NCI-H82 treated with DMSO at 0.1 percent for 48 hours (cell line): ENCODE data around the gene CNKSR3.
"Not testable (repeated sequence)": the region's sequence is repeated elsewhere in the genome, so short reads cannot be mapped to it uniquely, and the experiment has no call there.

ENCODE experiments used
- DNase-seq: peaks from one replicate; lab custom pipeline; 2025; ENCODE audit not compliant: unreplicated experiment; lab: John Stamatoyannopoulos, UW

CNKSR3 gene

DNA sequence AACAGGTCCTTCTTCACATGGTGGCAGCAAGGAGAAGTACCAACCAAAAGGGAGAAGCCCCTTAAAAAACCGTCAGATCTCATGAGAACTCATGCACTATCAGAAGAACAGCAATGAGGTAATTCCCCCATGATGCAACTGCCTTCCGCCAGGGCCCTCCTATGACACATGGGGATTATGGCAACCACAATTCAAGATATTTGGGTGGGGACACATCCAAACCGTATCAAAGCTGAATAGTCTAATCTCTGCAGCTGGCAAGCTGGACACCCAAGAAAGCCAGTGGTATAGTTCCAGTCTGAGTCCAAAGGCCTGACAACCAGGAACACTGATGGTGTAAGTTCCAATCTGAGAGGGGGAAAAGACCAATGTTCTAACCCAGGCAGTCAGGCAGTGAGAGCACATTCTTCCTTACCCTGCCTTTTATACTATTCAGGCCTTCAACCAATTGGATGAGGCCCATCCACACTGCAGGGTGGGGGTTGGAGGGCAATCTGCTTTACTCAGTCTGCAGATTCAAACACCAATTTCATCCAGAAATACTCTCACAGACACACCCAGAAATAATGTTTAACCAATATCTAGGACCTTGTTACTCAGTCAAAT, 17.9 kb upstream of the CNKSR3 start:
- DNase-seq, result no peak

DNA sequence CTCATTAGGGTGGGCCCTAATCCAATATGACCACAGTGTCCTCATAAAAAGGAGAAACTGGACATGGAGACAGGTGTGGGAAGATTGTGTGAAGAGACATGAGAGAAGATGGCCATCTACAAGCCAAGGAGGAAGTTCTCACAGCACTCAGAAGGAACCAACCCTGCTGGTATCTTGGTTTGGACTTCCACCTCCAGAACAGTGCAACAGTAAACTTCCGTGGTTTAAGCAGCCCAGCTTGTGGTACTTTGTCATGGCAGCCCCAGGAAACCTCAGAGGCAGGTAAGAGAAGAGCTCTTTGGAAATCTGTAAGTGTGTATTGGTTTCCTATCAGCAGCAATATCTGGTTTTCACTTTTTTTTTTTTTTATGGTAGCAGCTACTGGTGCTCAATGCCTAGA, 16.5 kb upstream of the CNKSR3 start:
- DNase-seq, result no peak

DNA sequence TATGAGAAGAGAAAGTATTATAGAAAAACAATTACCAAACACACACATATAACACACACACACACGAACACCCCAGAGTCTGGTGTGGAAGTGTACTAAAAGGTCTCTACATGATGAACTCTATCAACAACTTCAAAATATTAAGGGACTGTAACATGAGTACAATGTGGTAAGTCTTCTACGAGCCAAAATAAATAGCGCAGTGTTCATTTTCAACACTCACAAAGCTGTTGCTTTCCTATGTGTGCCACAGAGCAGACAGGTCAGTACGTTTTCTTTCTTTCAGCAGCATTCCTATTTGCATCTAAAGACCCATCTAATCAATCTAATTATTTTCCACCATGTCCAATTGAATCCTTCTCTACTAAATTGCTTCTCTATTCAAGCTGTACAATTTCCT, 12.1 kb upstream of the CNKSR3 start:
- no peak for DNase-seq

DNA sequence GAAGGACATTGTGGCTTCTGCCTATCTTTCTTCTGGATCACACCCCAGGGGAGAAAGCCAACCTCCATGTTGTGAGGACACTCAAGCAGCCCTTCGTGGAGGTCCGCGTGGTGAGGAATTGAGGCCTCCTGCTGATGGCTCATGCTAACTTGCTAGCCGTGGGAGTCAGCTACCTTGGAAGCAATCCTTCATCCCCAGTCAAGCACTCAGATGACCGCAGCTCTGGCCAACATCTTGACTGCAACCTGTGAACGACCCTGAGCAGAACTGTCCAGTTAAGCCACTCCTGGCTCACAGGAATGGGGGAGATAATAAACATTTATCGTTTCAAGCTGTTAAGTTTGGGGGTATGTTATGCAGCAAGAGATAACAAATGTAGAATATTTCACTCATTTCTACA, 10.9 kb upstream of the CNKSR3 start:
- no peak for DNase-seq

DNA sequence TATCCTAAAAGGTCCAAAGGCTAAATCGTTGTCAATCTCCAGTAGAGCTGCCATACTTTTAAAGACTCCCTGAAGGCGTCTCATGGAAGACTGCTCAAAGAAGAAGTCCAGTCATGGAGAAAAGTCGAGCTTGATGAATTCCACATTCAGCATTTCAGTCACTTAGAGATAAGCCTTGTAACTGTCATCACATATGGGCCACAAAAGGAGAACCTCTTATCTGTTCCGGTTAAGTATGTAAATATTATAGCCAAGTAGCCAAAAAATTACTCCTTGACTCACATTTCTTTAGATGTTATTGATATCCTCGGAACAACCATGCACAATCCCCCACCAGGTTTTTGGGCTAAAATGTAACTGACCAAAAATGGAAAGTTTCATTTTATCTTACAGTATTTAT, 9.8 kb upstream of the CNKSR3 start:
- no peak for DNase-seq

DNA sequence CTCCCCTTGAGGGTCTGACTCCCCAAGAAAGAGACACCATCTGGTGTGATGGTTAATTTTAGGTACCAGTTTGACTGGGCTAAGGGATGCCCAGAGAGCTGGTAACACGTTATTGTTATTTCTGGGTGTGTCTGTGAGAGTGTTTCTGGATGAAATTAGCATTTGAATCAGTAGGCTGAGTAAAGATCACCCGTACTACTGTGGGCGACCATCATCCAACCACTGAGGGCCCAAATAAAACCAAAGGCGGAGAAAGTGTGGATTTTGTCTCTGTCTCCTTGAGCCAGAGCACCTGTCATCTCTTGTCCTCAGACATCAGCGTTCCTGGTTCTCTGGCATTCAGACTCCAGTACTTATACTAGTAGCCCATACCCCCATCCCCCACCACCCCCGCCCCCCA, 7.9 kb upstream of the CNKSR3 start:
- no peak for DNase-seq

DNA sequence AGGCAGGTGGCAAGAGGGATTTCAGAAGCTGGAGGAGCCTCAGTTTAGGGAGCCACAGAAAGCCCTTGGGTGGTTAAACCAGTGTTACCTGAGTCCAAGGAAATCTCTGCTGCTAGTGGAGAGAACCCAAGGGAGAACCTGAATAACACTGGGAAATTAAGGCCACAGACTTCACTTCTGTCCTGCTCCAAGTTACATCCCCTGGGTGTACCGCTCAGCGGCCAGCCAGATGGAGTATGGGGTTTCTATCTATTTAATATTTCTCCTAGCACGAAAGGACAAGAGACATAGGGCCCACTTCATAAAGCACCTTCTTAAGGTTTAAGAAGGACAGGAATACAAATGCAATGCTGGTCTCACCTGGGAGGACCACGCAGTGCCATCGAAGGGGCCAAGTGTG, 5.8 kb upstream of the CNKSR3 start:
- no peak for DNase-seq

DNA sequence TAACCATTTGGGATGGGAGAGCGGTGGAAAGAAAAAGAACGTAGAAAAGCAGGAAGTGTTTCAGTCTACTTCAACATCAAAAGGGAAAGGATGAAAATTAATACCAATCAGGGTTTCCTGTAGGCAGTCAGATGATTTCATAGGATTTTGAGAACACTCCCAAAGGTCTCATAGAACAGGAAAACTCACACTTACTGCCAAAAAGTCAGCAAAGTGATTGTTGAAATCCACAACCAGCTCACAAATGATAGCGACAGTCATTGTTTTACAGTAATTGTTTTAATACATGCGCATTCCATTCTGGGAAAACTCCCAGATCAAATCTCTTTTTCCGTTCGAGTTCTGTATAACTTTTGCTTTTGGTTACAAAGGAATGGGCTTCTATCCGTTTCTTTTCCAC, 5.3 kb upstream of the CNKSR3 start:
- DNase-seq, result no peak

DNA sequence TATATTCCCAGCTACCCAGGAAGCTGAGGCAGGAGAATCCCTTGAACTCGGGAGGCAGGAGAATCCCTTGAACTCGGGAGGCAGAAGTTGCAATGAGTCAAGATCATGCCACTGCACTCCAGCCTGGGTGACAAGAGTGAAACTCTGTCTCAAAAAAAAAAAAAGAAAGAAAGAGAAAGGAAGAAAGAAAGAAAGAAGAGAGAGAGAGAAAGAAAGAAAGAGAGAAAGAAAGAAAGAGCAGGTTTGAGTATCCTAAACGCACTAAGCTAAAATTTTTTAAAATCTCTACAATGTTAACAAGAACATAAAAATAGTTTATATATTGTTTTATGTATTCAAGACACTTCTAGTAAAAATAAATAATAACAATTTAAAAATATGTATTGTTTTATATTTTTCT, 4.6 kb upstream of the CNKSR3 start:
- not testable (repeated sequence) for DNase-seq

DNA sequence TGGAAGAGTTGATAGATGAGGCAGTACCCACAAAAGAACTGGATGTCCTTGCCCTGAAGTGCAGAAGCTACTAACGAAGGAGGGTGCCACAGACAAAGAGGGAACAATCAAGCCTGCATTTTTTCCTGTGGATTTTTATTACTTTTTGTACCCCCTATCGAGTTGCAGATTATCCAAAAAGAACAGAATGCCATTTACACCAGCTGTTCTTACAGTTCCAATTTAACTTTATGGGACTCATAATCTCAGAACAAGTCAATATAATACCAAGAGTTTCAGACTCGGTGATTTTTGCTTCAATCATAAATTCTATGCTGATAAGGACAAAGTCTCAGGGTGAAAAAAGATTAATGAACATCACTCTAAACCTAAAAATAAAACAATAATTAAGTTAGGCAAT, 4.0 kb upstream of the CNKSR3 start:
- DNase-seq, result no peak

DNA sequence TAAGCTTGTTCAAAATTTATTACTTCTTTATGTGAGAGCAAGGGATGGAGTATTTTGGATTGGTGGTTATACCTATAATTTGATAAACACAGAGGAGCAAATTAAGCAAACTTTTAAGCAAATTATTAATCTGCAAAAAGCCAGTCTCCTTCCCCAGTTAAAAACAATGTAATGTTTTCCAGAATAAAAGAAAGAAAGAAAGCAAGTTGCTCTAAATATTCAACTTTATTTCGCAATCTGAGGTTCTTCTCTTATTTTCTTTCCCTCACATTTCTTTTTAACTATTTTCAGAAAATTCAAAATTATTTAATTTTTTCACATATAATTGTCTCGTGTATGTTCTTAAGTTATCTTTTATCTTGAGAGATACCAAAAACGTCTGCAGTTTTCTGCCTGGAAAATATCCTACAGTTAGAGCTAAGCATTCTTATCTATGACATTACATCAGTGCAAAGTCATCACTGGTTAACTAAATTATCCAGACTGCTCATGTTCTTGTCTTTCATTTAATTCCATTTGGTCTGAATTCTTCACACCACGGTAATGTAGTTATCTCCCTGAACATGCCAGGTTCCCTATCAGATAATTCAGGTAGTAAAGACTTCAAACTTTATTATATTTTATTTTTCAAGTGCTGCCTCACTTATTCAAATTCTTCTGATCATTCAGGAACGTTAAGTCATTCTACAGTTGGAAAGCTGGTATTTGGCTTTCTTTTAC, 3.3 kb upstream of the CNKSR3 start:
- no peak for DNase-seq

DNA sequence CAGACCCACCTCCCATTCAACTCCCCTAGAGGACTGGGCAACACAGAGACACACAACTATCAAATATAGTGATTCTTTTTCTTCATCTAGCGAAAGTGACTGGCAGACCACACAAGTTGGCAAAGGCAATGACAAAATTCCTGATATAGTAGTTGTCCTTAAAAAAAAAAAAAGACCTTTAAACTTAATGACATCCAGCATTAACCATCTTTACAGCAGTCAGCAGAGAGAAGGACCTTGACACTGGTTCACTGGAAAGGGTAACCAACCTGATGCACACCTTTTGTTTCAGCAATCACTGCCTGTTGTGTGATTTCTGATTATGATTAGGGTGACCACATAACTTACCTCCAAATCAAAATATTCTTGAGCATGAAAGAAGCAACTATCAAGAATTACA, 1.7 kb upstream of the CNKSR3 start:
- no peak for DNase-seq

DNA sequence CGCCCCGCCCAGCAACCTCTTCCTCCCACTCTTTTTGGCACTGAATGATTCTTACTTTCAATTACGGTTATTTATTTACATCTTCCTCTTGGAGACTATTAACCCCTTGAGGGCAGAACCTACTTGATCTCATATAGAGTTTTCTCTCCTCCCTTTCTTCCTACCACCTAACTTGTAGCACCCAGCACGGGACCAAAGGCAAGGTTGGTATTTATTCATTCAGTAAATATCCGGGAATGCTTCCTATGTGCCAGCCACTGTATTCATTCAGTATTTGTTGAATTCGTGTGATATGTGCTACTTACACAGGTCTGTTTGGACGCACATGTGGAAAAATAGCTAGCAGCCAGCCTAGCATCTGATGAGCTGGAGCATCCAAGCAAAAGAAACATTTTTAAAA, 1.3 kb upstream of the CNKSR3 start:
- DNase-seq, result no peak

DNA sequence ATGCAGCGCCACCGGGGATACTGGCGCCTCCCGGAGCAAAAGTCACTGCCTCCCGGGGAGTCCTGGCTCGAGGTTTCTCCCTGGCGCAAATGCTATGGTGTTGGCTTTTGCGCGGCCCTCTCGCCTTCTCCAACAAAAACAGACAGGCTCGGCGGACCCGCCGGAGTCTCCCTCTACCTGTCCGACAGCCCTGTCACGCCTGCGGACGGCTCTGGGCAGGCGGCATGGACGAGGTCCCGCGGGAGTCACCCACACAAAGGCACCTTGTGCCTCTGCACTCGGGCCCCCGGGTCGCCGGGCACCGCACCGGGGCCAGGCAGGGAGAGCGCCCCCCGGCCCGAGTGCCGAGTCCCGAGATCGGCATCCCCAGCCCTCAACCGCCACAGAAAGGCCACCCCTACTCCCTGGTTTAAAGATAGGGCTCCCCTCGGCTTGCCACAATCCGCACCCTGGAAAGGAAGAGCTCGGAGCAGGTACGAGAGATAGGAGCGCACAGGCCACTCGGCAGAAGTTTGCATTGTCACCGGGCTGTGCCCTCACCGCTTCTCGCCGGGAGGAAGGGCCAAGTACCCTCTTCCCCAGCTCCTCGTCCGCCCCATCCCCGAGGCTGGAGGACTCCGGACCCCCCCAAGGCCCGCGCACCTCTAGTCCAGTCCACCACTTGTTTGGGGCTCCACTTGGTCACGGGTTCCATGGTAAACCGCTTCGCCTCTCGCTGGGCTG, 903 bp downstream of the CNKSR3 start:
- DNase-seq, result no peak

DNA sequence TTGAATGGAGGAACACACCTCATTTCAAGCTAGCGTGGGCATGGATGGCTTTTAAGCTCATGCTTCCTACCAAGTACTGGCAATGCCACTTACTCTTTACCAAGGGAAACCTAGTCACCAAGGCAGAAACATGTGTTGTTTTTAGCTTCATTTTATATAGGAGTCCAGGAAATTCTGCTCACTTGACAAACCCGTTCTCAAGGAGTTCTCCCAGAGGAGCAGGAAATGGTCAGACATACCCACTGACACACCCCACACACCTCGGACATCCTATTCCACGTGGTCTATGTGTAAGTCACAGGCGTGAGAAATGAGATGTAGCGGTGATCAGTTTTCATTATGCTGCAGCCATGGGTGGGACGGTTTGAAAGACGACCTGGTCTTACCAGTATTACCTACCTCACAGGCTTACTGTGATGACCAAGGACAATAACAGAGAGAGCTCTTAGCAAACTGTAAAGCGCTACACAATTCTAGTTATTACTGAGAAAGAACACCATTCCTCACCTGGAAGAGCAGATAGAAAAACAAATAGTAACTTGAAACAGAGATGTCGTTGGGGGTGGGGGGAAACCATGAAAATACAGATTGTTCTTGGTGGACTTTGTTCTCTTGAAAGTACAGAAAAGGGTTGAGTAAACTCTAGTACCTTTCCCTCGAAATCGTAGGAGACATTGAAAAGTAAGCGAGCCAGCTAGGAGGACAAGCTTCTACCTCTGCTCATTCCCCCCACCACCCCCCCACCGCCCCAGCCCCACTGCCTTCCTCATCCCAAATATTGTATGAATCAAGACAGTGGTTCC, 1.7 kb downstream of the CNKSR3 start:
- no peak for DNase-seq

DNA sequence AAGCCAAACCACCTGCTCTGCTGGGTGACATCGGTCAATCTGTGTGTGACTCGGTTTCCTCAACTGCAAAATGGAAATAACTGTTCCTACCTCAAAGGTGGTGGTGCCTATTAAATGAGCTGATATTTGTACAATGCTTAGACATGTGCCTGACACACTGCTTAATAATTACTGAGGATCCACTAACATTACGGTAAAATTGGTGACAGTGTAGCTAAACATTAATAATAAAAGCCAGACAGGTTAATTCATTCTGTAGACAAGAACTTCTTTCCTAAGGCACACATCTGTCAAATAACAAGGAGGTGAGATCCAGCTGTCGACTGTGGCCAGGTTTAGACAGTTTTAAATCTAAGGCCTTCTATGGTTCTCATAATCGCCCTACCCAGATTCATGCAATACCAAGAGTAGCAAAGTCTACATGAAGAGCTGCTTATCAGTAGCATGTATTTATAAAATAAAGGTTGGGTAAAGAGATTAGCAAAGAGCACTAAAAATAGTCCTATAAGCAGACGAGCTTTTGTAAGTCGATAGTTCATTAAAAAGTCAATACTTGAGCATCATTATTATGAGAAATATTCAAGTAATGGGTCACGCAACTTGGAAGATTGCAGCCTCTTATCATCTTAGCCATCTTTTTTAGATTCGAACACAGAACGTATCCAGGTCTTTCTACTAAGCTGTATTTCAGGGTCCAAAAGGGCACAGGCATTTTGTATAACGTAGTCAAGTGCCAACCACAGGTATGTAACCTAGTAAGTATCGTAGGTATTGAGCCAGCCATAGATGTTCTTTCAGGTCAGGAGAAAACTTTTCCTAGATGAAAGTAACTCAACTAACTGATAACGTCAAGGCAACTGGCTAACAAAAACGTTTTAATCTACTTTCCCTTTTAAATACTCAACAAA, 3.2 kb downstream of the CNKSR3 start:
- no peak for DNase-seq

DNA sequence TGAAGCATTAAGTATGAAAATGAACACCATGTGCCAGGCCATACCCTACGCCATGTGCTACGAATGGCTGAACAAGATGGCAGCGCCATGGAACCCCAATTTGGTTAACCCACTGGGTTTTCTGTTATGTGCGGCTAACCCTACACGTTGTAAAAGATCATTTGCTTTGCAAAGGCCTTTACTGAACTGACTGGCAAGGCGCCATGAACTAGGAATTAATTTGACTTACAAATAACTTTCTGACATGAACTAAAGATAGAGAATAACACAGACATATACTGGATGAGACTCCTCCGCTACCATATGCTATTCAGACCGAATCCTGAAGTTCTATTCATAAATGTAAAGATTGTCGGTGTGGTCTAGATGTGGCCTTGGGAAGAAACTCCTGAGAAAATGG, 3.9 kb downstream of the CNKSR3 start:
- no peak for DNase-seq

DNA sequence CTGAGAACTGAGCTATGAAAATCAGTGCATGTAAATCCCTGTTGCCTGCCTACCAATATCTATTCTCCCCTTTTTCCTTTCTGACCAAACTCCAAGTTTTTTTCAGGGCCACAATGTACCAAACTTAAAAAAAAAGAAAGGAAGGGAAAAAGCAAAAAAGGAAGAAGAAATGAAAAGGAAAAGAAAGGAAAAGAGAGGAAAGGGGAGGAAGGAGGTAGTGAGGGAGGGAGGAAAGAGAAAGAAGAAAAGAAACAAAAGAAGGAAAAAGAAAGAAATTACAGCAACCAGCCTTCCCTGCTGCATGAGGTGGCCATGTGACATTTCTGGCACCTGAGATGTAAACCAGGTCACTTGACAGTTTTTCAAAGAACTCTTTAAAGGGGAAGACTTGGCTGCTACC, 4.4 kb downstream of the CNKSR3 start:
- no peak for DNase-seq

DNA sequence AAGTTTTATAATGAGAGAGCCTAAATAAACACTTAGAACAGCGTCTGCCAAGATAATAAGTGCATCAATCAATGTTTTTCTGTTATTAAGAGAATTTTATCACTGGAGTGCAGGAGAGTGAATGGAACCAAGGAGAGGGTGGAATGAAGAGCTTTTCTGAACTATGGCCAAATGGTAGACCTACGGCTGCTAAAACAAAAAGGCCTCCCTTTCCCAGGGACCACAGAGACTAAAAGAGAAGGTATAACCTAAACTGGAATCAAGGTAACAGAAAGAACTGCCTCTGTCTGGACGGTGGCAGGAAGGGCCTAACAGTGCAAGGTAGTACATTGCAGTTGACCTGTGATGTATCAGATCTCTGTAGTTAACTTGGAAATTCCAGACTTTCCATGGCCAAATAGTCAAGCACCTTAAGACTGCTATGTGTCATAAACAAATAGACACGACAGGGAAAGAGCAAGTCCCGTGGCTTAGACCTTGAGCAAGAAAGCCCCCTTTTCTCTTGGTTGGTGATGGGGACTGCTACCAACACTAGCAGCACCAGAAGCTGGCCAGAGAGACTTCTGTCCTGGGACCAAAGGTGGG, 5.5 kb downstream of the CNKSR3 start:
- no peak for DNase-seq

DNA sequence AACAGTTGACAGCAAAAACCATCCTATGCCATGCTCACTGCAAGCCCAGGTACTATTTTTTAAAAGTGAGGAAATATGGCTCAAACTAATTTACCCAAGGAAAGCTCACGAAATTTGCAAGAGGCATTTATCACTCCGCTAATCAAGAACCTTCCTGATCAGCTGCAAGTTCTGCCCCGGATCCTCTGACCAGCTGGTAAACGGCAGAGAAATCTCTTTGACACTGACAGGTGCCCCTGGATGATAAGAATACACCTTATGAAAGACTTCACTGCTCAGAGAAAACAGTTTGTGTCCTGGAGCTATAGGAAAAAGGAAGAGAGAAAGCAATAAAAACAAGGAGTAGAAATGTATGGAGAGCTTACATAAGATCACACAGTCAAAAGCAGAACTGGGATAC, 6.4 kb downstream of the CNKSR3 start:
- no peak for DNase-seq
